Thyroid gland (tissue), 4 donors: ENCODE results near the gene ERCC5. TPM values are rescaled to one million over a fixed set of nuclear protein-coding genes. Genes with fewer than 3 reads are reported as not detected.
A peak's percentile ranks its signal among the peaks of the same experiment; 100 is the strongest.

Experiments
- DNase-seq, 2 donors: peaks; one replicate each; pipeline ENCODE4 v3.0.0-alpha.2; 2019
- H3K27ac ChIP-seq, 3 donors: fragments of 200-600 bp; sonication (generic); 1 replicate in 2 of 3; 2 replicates in 1 of 3; pipeline ENCODE4 v1.5.1; 2016 to 2019; ENCODE audit warnings: mild to moderate bottlenecking in 1 of 3, moderate library complexity in 1 of 3
- H3K27me3 ChIP-seq: fragments of 200-600 bp; sonication (generic); one replicate; pipeline ENCODE4 v1.5.1; 2019
- H3K36me3 ChIP-seq, 2 donors: fragments of 200-600 bp; sonication (generic); one replicate each; pipeline ENCODE4 v1.5.1; 2016 to 2019
- H3K4me1 ChIP-seq, 2 donors: fragments of 200-600 bp; sonication (generic); one replicate each; pipeline ENCODE4 v1.5.1; 2017 to 2019
- H3K4me3 ChIP-seq, 3 donors: fragments of 200-600 bp; sonication (generic); replicated peaks in 1 of 3; 1 replicate in 2 of 3; 2 replicates in 1 of 3; pipeline ENCODE4 v1.5.1; 2016; ENCODE audit warnings: mild to moderate bottlenecking in 1 of 3
- H3K9me3 ChIP-seq: fragments of 200-600 bp; sonication (generic); one replicate; pipeline ENCODE4 v1.5.1; 2017
- CTCF ChIP-seq, 6 experiments: fragments of 200-600 bp in 3 of 6; fragments of 450-650 bp in 3 of 6; sonication (generic) in 3 of 6; IDR thresholded peaks; one replicate each; pipeline ENCODE4 v1.5.1; 2016 to 2019; ENCODE audit warnings: antibody characterized with exemption in 6 of 6, mild to moderate bottlenecking in 2 of 6, inconsistent platforms in 1 of 6, moderate library complexity in 1 of 6
- POLR2A ChIP-seq, 2 donors: fragments of 450-650 bp; IDR thresholded peaks; one replicate each; pipeline ENCODE4 v1.6.1; 2017; ENCODE audit warnings: antibody characterized with exemption in 2 of 2, mild to moderate bottlenecking in 2 of 2, moderate library complexity in 1 of 2
- WGBS, 2 donors: methylation state at CpG; one replicate each; pipeline ENCODE4 v1.1.5; 2017; 5-methylcytosine and 5-hydroxymethylcytosine counted together
- intact Hi-C: fragments of 100-400 bp; cut with DNase I; formaldehyde crosslinking; loops from one replicate; pipeline ENCODE4 v1.15.1; 2023
- total RNA-seq, 4 donors: library from RNA; depleted of rRNA; stranded (reverse); fragments of >200 nt; gene quantifications; one replicate each; pipeline ENCODE4 v1.2.3, GENCODE V29; 2016

Gene ERCC5
- total RNA-seq, 4 donors from 2014 or later = 57.2 to 119 (median 102) TPM

GRCh38 chr13:102879793-102880499 is 34.1 kb downstream of the ERCC5 start:
- Histone ChIP-seq H3K4me3 (no peak overlapping the region), H3K27me3 (no peaks in the 10 kb centered on the region), H3K4me1 (no peaks in the 10 kb centered on the region), H3K9me3 (no peaks in the 10 kb centered on the region), H3K27ac (no peak overlapping the region), H3K36me3 (peaks cover 18 to 19% of the 10 kb centered on the region in 2 donors)
- no peak for TF ChIP-seq CTCF (IDR thresholded peaks at IDR 0.05)
- intact Hi-C loops = no loop called here
- WGBS, 2 donors = 84 to 90% methylated on average over 13 of the region's 13 CpGs
- DNase-seq = no peak

- Histone ChIP-seq H3K9me3 (no peaks in the 10 kb centered on the region), H3K36me3 (peaks cover 0 to under 1% of the 10 kb centered on the region in 2 donors), H3K4me1 (no peaks in the 10 kb centered on the region), H3K27ac (no peak overlapping the region), H3K4me3 (no peak overlapping the region), H3K27me3 (no peaks in the 10 kb centered on the region)
- peak in 1 of 2 donors; percentile 28 for DNase-seq
- intact Hi-C loops = no loop called here
- TF ChIP-seq CTCF (IDR thresholded peaks at IDR 0.05) = no peak
- no peak for TF ChIP-seq POLR2A (IDR thresholded peaks at IDR 0.05)
- WGBS, 2 donors = 74 to 79% methylated on average over 4 of the region's 4 CpGs
These were observed 36.2 kb downstream of the ERCC5 start for GRCh38 chr13:102881819-102882686.

- Histone ChIP-seq H3K27me3 (no peaks in the 10 kb centered on the region), H3K9me3 (no peaks in the 10 kb centered on the region), H3K27ac (no peak overlapping the region), H3K4me3 (no peak overlapping the region), H3K36me3 (no peaks in the 10 kb centered on the region), H3K4me1 (no peaks in the 10 kb centered on the region)
- intact Hi-C loops = no loop called here
- WGBS, 2 donors = 69 to 76% methylated on average over 2 of the region's 2 CpGs
- no peak for TF ChIP-seq CTCF (IDR thresholded peaks at IDR 0.05)
- no peak for TF ChIP-seq POLR2A (IDR thresholded peaks at IDR 0.05)
- no peak for DNase-seq
These were observed 46.7 kb downstream of the ERCC5 start for GRCh38 chr13:102892503-102892902.

GRCh38 chr13:102897371-102898138 is 51.7 kb downstream of the ERCC5 start:
- H3K4me3 ChIP-seq = no peak overlapping the region
- intact Hi-C loops = no loop called here
- no peaks in the 10 kb centered on the region for H3K36me3 ChIP-seq
- no peak overlapping the region for H3K27ac ChIP-seq
- no peaks in the 10 kb centered on the region for H3K27me3 ChIP-seq
- 92 to 94% methylated on average over 6 of the region's 6 CpGs for WGBS, 2 donors
- no peak for DNase-seq
- TF ChIP-seq CTCF (IDR thresholded peaks at IDR 0.05) (no peak), POLR2A (IDR thresholded peaks at IDR 0.05) (no peak)
- H3K9me3 ChIP-seq = no peaks in the 10 kb centered on the region
- H3K4me1 ChIP-seq = no peaks in the 10 kb centered on the region
